Fibroblast of villous mesenchyme (primary cell): ENCODE data around the gene ZNF75A. TPM values are rescaled to one million over a fixed set of nuclear protein-coding genes. Genes with fewer than 3 reads are reported as not detected.

Experiments
- DNase-seq: peaks from one replicate; pipeline ENCODE4 v3.0.0-alpha.2; 2010; ENCODE audit warnings: low read depth
- H3K4me3 ChIP-seq: 2 replicates; pipeline ENCODE4 v1.5.1; 2011; ENCODE audit warnings: low read depth, mild to moderate bottlenecking, low read length
- CTCF ChIP-seq: IDR thresholded peaks from 2 replicates; pipeline ENCODE4 v1.5.1; 2012; ENCODE audit warnings: low read depth, mild to moderate bottlenecking, low read length; ENCODE audit not compliant: insufficient read depth
- total RNA-seq: library from RNA; depleted of rRNA; stranded (reverse); fragments of >200 nt; gene quantifications from 2 replicates; pipeline ENCODE4 v1.2.3, GENCODE V29; 2012

ZNF75A gene
- total RNA-seq, 1 donor: 25.5 TPM

- DNase-seq: no peak
- TF ChIP-seq CTCF: no peak
These were observed 50.3 kb downstream of the ZNF75A start, which contains the start of gene OR2C1 for GRCh38 chr16:3355589-3355988. OR2C1 (plus strand) TSS chr16:3355889; CDS start chr16:3355941, 52 bp downstream.

GRCh38 chr16:3356118-3356517 is 50.8 kb downstream of the ZNF75A start:
- H3K4me3 ChIP-seq: no peak overlapping the region
- no peak for TF ChIP-seq CTCF
- DNase-seq: no peak

More at GRCh38 chr16:3355589-3355988, 50.3 kb downstream of the ZNF75A start, which contains the start of gene OR2C1:
- H3K4me3 ChIP-seq: no peak within 1 kb of the TSS

GRCh38 chr16:3358871-3359270 is 53.6 kb downstream of the ZNF75A start:
- no peak overlapping the region for H3K4me3 ChIP-seq
- TF ChIP-seq CTCF: no peak
- DNase-seq: no peak

- TF ChIP-seq CTCF: no peak
- no peak for DNase-seq
These were observed 57.6 kb downstream of the ZNF75A start for GRCh38 chr16:3362931-3363330.

GRCh38 chr16:3363793-3364192 is 58.5 kb downstream of the ZNF75A start:
- no peak for DNase-seq
- no peak for TF ChIP-seq CTCF

More at GRCh38 chr16:3362931-3363330, 57.6 kb downstream of the ZNF75A start:
- H3K4me3 ChIP-seq: no peak overlapping the region

GRCh38 chr16:3364774-3365427 is 59.6 kb downstream of the ZNF75A start:
- TF ChIP-seq CTCF: no peak
- peak overlapping the region; percentile 70 for H3K4me3 ChIP-seq
- DNase-seq: peak; percentile 99

More at GRCh38 chr16:3363793-3364192, 58.5 kb downstream of the ZNF75A start:
- H3K4me3 ChIP-seq: no peak overlapping the region

Other genes with a start within 250 kb of the ZNF75A start
- gene IL32, start 239.9 kb upstream of the ZNF75A start, total RNA-seq: 12.6 and 25.0 TPM in 2 replicates
- gene ZSCAN10, start 206.2 kb upstream of the ZNF75A start, total RNA-seq: under 0.01 TPM in 1 of 2 replicates, not detected in the other
- 14.2 and 18.4 TPM in 2 replicates for gene ZNF205, start 192.9 kb upstream of the ZNF75A start, total RNA-seq
- gene ZNF213, start 170.5 kb upstream of the ZNF75A start, total RNA-seq: 3.5 and 5.5 TPM in 2 replicates
- gene OR1F1, start 117.3 kb upstream of the ZNF75A start, total RNA-seq: under 0.01 and 0.43 TPM in 2 replicates
- gene ZNF200, start 70.3 kb upstream of the ZNF75A start, total RNA-seq: 10.0 and 11.2 TPM in 2 replicates
- gene MEFV, start 48.9 kb upstream of the ZNF75A start, total RNA-seq: under 0.01 TPM in 1 of 2 replicates, not detected in the other
- gene ZNF263, start 22.0 kb upstream of the ZNF75A start, total RNA-seq: 43.2 and 56.7 TPM in 2 replicates
- 4.2 and 7.3 TPM in 2 replicates for gene TIGD7, start 67 bp upstream of the ZNF75A start, total RNA-seq
- gene OR2C1, start 50.4 kb downstream of the ZNF75A start, total RNA-seq: not detected in 2 replicates
- gene ZSCAN32, start 95.5 kb downstream of the ZNF75A start, total RNA-seq: 12.1 and 12.6 TPM in 2 replicates
- gene ZNF174, start 95.7 kb downstream of the ZNF75A start, total RNA-seq: 8.1 and 8.6 TPM in 2 replicates
- 3.2 and 5.2 TPM in 2 replicates for gene ZNF597, start 138.0 kb downstream of the ZNF75A start, total RNA-seq
- 10.0 and 16.8 TPM in 2 replicates for gene NAA60, start 138.2 kb downstream of the ZNF75A start, total RNA-seq
- not detected in 2 replicates for gene C16orf90, start 190.0 kb downstream of the ZNF75A start, total RNA-seq
- 14.5 and 22.0 TPM in 2 replicates for gene CLUAP1, start 195.5 kb downstream of the ZNF75A start, total RNA-seq